ENCODE data around the gene GMCL2. TPM values are rescaled to one million over a fixed set of nuclear protein-coding genes. Genes with fewer than 3 reads are reported as not detected.

Gene GMCL2
- total RNA-seq, 1 experiment from 2014 or later, result not detected

DNA sequence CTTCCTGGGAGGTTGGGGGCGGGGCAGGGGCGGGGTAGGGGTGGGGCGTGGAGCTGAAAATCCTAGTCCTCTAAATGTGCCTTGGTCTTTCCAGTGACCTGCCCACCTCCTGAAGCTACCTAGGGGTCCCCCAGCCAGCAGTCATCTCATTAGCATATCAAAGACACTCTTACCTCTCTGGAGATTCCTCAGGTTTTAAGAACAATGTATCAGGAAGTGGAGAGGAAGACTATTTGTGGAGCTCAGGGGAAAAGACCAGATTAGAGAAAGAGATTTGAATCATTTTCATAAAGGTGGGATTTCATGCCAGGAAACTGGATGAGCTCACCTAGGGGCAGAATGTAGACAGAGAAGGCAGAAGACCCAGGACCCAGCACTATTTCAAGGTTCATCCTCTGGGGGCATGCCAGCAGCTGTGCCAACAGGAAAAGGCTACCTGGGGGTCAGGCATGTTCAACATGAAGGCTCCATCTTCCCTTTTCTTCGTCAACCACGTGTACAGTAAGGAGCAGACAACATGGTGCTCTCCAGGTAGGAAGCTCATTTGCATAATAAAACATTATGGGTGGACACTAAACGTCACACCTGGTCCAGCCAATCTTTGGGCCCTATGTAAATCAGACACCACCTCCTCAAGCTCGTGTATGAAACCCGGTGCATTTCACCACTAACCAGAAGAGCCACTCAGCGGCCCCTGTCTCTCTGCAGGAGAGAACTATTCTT is 6.9 kb downstream of the GMCL2 start (continued):
- TF ChIP-seq CREB1 (CRISPR knock-in tag; IDR thresholded peaks at IDR 0.05) (no peak), ZNF396 (CRISPR knock-in tag; IDR thresholded peaks at IDR 0.05; ENCODE audit: borderline replicate concordance) (0 out of 2 replicates have a peak, but pooled peaks have one; percentile 48), MYBL2 (CRISPR knock-in tag; IDR thresholded peaks at IDR 0.05) (no peak), TEAD4 (CRISPR knock-in tag; IDR thresholded peaks at IDR 0.05) (no peak), ZNF423 (CRISPR knock-in tag; IDR thresholded peaks at IDR 0.05) (peak; percentile 58), GRHL2 (CRISPR knock-in tag; IDR thresholded peaks at IDR 0.05; ENCODE audit: insufficient replicate concordance, severe bottlenecking) (no peak), SMAD4 (CRISPR knock-in tag; IDR thresholded peaks at IDR 0.05) (no peak), TCF7 (CRISPR knock-in tag; IDR thresholded peaks at IDR 0.05; ENCODE audit: low read depth) (no peak), NR2C2 (CRISPR knock-in tag; IDR thresholded peaks at IDR 0.05) (no peak), GTF2I (CRISPR knock-in tag; conservative IDR thresholded peaks at IDR 0.05) (no peak), CREM (CRISPR knock-in tag; IDR thresholded peaks at IDR 0.05) (peak; percentile 40; the same call in 1 of the 2 replicates), PRRX2 (CRISPR knock-in tag; IDR thresholded peaks at IDR 0.05) (no peak), TP53 (CRISPR knock-in tag; IDR thresholded peaks at IDR 0.05) (no peak), SP1 (CRISPR knock-in tag; conservative IDR thresholded peaks at IDR 0.05) (peak; percentile 75), IRF2 (CRISPR knock-in tag; IDR thresholded peaks at IDR 0.05; ENCODE audit: borderline replicate concordance, low read depth) (no peak), JAZF1 (CRISPR knock-in tag; IDR thresholded peaks at IDR 0.05) (no peak)
- TF ChIP-seq, protein P1, sequence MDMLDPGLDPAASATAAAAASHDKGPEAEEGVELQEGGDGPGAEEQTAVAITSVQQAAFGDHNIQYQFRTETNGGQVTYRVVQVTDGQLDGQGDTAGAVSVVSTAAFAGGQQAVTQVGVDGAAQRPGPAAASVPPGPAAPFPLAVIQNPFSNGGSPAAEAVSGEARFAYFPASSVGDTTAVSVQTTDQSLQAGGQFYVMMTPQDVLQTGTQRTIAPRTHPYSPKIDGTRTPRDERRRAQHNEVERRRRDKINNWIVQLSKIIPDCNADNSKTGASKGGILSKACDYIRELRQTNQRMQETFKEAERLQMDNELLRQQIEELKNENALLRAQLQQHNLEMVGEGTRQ (CRISPR knock-in tag; IDR thresholded peaks at IDR 0.05), result peak; percentile 59
- TF ChIP-seq, protein P2, sequence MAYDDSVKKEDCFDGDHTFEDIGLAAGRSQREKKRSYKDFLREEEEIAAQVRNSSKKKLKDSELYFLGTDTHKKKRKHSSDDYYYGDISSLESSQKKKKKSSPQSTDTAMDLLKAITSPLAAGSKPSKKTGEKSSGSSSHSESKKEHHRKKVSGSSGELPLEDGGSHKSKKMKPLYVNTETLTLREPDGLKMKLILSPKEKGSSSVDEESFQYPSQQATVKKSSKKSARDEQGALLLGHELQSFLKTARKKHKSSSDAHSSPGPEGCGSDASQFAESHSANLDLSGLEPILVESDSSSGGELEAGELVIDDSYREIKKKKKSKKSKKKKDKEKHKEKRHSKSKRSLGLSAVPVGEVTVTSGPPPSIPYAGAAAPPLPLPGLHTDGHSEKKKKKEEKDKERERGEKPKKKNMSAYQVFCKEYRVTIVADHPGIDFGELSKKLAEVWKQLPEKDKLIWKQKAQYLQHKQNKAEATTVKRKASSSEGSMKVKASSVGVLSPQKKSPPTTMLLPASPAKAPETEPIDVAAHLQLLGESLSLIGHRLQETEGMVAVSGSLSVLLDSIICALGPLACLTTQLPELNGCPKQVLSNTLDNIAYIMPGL (CRISPR knock-in tag; IDR thresholded peaks at IDR 0.05), result no peak
- TF ChIP-seq, protein P3, sequence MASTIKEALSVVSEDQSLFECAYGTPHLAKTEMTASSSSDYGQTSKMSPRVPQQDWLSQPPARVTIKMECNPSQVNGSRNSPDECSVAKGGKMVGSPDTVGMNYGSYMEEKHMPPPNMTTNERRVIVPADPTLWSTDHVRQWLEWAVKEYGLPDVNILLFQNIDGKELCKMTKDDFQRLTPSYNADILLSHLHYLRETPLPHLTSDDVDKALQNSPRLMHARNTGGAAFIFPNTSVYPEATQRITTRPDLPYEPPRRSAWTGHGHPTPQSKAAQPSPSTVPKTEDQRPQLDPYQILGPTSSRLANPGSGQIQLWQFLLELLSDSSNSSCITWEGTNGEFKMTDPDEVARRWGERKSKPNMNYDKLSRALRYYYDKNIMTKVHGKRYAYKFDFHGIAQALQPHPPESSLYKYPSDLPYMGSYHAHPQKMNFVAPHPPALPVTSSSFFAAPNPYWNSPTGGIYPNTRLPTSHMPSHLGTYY (CRISPR knock-in tag; IDR thresholded peaks at IDR 0.05), result no peak; the same call in 1 of the 2 replicates
- TF ChIP-seq, protein P4, sequence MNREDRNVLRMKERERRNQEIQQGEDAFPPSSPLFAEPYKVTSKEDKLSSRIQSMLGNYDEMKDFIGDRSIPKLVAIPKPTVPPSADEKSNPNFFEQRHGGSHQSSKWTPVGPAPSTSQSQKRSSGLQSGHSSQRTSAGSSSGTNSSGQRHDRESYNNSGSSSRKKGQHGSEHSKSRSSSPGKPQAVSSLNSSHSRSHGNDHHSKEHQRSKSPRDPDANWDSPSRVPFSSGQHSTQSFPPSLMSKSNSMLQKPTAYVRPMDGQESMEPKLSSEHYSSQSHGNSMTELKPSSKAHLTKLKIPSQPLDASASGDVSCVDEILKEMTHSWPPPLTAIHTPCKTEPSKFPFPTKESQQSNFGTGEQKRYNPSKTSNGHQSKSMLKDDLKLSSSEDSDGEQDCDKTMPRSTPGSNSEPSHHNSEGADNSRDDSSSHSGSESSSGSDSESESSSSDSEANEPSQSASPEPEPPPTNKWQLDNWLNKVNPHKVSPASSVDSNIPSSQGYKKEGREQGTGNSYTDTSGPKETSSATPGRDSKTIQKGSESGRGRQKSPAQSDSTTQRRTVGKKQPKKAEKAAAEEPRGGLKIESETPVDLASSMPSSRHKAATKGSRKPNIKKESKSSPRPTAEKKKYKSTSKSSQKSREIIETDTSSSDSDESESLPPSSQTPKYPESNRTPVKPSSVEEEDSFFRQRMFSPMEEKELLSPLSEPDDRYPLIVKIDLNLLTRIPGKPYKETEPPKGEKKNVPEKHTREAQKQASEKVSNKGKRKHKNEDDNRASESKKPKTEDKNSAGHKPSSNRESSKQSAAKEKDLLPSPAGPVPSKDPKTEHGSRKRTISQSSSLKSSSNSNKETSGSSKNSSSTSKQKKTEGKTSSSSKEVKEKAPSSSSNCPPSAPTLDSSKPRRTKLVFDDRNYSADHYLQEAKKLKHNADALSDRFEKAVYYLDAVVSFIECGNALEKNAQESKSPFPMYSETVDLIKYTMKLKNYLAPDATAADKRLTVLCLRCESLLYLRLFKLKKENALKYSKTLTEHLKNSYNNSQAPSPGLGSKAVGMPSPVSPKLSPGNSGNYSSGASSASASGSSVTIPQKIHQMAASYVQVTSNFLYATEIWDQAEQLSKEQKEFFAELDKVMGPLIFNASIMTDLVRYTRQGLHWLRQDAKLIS (CRISPR knock-in tag; IDR thresholded peaks at IDR 0.05; ENCODE audit: borderline replicate concordance), result peak; percentile 63; the same call in 1 of the 2 replicates
- TF ChIP-seq, protein P5, sequence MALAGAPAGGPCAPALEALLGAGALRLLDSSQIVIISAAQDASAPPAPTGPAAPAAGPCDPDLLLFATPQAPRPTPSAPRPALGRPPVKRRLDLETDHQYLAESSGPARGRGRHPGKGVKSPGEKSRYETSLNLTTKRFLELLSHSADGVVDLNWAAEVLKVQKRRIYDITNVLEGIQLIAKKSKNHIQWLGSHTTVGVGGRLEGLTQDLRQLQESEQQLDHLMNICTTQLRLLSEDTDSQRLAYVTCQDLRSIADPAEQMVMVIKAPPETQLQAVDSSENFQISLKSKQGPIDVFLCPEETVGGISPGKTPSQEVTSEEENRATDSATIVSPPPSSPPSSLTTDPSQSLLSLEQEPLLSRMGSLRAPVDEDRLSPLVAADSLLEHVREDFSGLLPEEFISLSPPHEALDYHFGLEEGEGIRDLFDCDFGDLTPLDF (CRISPR knock-in tag; IDR thresholded peaks at IDR 0.05), result no peak
- TF ChIP-seq, protein P6, sequence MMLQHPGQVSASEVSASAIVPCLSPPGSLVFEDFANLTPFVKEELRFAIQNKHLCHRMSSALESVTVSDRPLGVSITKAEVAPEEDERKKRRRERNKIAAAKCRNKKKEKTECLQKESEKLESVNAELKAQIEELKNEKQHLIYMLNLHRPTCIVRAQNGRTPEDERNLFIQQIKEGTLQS (CRISPR knock-in tag; conservative IDR thresholded peaks at IDR 0.05), result no peak
- TF ChIP-seq, protein P7, sequence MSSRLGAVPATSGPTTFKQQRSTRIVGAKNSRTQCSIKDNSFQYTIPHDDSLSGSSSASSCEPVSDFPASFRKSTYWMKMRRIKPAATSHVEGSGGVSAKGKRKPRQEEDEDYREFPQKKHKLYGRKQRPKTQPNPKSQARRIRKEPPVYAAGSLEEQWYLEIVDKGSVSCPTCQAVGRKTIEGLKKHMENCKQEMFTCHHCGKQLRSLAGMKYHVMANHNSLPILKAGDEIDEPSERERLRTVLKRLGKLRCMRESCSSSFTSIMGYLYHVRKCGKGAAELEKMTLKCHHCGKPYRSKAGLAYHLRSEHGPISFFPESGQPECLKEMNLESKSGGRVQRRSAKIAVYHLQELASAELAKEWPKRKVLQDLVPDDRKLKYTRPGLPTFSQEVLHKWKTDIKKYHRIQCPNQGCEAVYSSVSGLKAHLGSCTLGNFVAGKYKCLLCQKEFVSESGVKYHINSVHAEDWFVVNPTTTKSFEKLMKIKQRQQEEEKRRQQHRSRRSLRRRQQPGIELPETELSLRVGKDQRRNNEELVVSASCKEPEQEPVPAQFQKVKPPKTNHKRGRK (CRISPR knock-in tag; IDR thresholded peaks at IDR 0.05; ENCODE audit: borderline replicate concordance), result no peak
- TF ChIP-seq, protein P8, sequence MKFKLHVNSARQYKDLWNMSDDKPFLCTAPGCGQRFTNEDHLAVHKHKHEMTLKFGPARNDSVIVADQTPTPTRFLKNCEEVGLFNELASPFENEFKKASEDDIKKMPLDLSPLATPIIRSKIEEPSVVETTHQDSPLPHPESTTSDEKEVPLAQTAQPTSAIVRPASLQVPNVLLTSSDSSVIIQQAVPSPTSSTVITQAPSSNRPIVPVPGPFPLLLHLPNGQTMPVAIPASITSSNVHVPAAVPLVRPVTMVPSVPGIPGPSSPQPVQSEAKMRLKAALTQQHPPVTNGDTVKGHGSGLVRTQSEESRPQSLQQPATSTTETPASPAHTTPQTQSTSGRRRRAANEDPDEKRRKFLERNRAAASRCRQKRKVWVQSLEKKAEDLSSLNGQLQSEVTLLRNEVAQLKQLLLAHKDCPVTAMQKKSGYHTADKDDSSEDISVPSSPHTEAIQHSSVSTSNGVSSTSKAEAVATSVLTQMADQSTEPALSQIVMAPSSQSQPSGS (CRISPR knock-in tag; IDR thresholded peaks at IDR 0.05; ENCODE audit: borderline replicate concordance, low read depth), result no peak
- TF ChIP-seq, protein P9, sequence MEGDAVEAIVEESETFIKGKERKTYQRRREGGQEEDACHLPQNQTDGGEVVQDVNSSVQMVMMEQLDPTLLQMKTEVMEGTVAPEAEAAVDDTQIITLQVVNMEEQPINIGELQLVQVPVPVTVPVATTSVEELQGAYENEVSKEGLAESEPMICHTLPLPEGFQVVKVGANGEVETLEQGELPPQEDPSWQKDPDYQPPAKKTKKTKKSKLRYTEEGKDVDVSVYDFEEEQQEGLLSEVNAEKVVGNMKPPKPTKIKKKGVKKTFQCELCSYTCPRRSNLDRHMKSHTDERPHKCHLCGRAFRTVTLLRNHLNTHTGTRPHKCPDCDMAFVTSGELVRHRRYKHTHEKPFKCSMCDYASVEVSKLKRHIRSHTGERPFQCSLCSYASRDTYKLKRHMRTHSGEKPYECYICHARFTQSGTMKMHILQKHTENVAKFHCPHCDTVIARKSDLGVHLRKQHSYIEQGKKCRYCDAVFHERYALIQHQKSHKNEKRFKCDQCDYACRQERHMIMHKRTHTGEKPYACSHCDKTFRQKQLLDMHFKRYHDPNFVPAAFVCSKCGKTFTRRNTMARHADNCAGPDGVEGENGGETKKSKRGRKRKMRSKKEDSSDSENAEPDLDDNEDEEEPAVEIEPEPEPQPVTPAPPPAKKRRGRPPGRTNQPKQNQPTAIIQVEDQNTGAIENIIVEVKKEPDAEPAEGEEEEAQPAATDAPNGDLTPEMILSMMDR (IDR thresholded peaks at IDR 0.05), result no peak

All from WTC11 (cell line).